ENCODE results near the gene CCP110. TPM values are rescaled to one million over a fixed set of nuclear protein-coding genes. Genes with fewer than 3 reads are reported as not detected.

CCP110 gene
- total RNA-seq, 4 donors from 2014 or later, result 5.1 to 52.7 (median 24.5) TPM

DNA sequence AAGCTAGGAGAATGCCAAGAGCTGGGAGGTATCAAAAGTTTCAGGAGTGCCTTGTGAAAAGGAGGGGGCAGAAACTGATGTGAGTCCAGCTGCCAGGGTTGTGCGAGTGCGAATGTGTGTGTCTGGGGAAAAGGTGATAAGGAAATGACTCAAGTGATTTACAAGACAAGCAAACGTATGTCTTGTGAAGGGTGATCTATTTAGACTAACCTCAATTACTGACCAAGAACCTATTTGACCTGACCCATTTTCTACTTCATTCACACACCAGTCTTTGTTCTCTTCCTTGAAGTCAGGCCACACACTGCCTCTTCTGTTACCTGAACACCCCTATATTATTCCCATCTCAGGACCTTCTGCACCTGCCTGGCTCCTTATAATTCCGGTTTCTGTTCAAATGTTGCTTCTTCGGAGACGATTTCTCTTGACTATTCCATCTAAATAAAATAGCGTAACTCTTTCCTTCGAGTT is 2.8 kb upstream of the CCP110 start:
- intact Hi-C loops (cut with DNase I; ENCODE audit: low total_unique reads), result no loop called here
- peaks cover 0 to 3% of the 10 kb centered on the region in 2 donors for H3K4me1 ChIP-seq
- H3K27me3 ChIP-seq, result no peaks in the 10 kb centered on the region
- no peak for DNase-seq
- TF ChIP-seq, protein P1, sequence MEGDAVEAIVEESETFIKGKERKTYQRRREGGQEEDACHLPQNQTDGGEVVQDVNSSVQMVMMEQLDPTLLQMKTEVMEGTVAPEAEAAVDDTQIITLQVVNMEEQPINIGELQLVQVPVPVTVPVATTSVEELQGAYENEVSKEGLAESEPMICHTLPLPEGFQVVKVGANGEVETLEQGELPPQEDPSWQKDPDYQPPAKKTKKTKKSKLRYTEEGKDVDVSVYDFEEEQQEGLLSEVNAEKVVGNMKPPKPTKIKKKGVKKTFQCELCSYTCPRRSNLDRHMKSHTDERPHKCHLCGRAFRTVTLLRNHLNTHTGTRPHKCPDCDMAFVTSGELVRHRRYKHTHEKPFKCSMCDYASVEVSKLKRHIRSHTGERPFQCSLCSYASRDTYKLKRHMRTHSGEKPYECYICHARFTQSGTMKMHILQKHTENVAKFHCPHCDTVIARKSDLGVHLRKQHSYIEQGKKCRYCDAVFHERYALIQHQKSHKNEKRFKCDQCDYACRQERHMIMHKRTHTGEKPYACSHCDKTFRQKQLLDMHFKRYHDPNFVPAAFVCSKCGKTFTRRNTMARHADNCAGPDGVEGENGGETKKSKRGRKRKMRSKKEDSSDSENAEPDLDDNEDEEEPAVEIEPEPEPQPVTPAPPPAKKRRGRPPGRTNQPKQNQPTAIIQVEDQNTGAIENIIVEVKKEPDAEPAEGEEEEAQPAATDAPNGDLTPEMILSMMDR (IDR thresholded peaks at IDR 0.05), result no peak
- TF ChIP-seq POLR2A (IDR thresholded peaks at IDR 0.05), result no peak
- H3K4me3 ChIP-seq, result peak overlapping the region; percentile 90 to 93
- no peaks in the 10 kb centered on the region for H3K36me3 ChIP-seq
- H3K9me3 ChIP-seq, result no peaks in the 10 kb centered on the region
- H3K27ac ChIP-seq, result peak overlapping the region; percentile 83 to 95

DNA sequence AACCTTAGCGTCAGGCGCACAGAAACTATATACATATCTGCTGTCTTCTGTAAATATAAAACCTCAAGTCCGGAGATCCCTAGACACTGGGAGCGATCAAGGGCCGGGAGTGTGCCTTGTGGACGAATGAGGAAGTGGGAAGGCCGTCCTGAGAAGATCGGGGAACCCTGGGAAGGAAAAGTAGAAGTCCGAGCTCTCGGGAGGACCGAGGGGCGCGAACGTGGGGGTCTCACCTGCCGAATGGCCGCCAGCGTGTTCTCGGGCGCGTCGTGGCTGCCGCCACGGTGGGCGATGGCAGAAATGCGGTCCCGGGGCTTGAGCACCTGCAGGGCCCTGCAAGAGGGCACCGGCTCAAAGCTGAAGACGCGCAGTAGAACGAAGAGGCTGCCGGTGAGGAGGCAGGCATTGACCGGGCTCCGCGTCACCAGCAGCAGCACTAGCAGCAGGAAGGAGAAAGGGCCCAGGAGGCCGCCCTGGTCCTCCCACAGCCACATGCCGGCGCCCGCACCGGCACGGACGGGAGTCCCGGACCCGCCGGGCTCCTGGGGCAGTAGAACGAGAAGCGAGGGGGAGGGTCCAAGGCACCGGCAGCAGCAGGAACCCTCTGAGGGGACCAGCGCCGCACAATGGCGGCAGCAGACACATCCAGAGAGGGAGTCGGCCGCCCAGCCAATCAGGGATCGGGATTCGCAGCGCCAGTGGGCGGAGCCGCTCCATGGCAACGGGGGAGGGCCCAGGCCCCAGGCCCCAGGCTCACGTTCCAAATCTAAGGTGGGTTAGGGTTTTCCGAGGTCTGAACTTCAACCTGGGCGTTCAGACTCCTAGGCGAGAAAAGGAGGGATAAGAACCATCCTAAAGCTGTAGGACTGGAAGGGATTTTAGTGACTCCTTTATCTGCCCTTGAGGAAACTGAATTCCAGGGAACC is 2.0 kb upstream of the CCP110 start, which contains the start of gene GDE1:
TSS of gene GDE1 (minus strand) at position 628 of the 926 bp plus-strand sequence. CDS start at position 494, 134 bp downstream.
- TF ChIP-seq POLR2A (IDR thresholded peaks at IDR 0.05), result peak; percentile 90 to 93
- TF ChIP-seq, protein P1 (IDR thresholded peaks at IDR 0.05), result peak; percentile 29 to 36 (median 31)
- peaks cover 0 to 3% of the 10 kb centered on the region in 2 donors for H3K4me1 ChIP-seq
- intact Hi-C loops (cut with DNase I; ENCODE audit: low total_unique reads), result no loop called here
- peak within 1 kb of the TSS; percentile 83 to 95 for H3K27ac ChIP-seq
- no peaks in the 10 kb centered on the region for H3K27me3 ChIP-seq
- no peaks in the 10 kb centered on the region for H3K36me3 ChIP-seq
- peak; percentile 95 for DNase-seq
- peak within 1 kb of the TSS; percentile 90 to 93 for H3K4me3 ChIP-seq
- H3K9me3 ChIP-seq, result no peaks in the 10 kb centered on the region

DNA sequence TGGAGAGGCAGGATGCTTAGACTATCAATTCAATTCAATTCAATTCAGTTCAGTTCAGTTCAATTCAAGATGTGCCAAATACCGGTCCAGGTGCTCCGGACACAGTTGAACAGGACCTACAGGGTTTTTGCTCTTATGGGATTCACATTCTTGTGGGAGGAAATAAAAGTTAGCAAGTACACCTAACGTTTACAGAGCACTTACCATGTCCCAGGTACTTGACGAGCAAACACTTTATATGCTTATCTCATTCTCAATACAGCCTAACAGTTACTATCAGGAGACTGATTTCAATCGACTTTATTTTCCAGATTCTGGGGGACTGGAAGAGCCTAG is 1.4 kb upstream of the CCP110 start:
- no peaks in the 10 kb centered on the region for H3K9me3 ChIP-seq
- TF ChIP-seq, protein P1 (IDR thresholded peaks at IDR 0.05), result no peak
- no peak for TF ChIP-seq POLR2A (IDR thresholded peaks at IDR 0.05)
- H3K4me3 ChIP-seq, result peak overlapping the region in 1 of 2 donors; percentile 90
- peak overlapping the region; percentile 83 to 95 for H3K27ac ChIP-seq
- H3K36me3 ChIP-seq, result no peaks in the 10 kb centered on the region
- DNase-seq, result no peak
- H3K4me1 ChIP-seq, result peaks cover 0 to 3% of the 10 kb centered on the region in 2 donors
- H3K27me3 ChIP-seq, result no peaks in the 10 kb centered on the region
- intact Hi-C loops (cut with DNase I; ENCODE audit: low total_unique reads), result no loop called here

DNA sequence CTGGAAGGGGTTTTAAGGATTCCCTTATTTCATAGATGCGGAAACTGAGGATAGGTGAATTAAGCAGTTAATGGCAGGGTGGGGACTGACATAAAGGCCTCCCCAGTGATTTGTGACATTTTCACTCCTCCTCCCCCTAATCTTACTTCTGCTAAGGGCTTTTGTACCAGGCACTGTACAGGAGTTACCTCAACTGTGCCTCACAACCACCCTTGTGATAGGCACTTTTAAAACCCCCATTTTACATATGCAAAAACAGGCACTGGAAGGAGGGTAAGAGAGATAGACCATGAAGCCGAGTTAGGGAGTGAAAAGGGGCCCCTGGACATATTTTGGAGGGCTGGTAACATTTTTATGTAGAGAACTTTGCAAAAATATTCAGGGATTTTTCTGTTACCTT is 982 bp upstream of the CCP110 start:
- no peak for DNase-seq
- H3K9me3 ChIP-seq, result no peaks in the 10 kb centered on the region
- TF ChIP-seq, protein P1 (IDR thresholded peaks at IDR 0.05), result no peak
- TF ChIP-seq POLR2A (IDR thresholded peaks at IDR 0.05), result no peak
- no peaks in the 10 kb centered on the region for H3K36me3 ChIP-seq
- no peak overlapping the region for H3K4me3 ChIP-seq
- intact Hi-C loops (cut with DNase I; ENCODE audit: low total_unique reads), result no loop called here
- no peaks in the 10 kb centered on the region for H3K27me3 ChIP-seq
- H3K27ac ChIP-seq, result no peak overlapping the region
- H3K4me1 ChIP-seq, result peaks cover 0 to 3% of the 10 kb centered on the region in 2 donors

DNA sequence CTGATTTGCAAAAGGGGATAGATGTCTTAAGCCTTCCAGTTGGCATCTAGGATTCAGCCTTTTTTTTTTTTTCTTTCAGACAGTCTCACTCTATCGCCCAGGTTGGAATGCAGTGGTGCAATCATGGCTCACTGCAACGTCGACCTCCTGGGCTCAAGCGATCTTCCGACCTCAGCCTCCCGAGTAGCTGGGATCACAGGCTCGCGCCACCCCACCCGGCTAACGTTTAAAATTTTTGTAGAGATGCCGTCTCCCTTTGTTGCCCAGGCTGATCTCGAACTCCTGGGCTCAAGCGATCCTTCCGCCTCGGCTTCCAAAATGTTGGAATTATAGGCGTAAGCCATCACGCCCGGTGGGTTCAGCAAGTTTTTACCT is 571 bp upstream of the CCP110 start:
- Histone ChIP-seq H3K9me3 (no peaks in the 10 kb centered on the region), H3K4me3 (peak overlapping the region in 1 of 2 donors; percentile 88), H3K4me1 (peaks cover 0 to 3% of the 10 kb centered on the region in 2 donors), H3K27ac (peak overlapping the region in 1 of 2 donors; percentile 10), H3K36me3 (no peaks in the 10 kb centered on the region), H3K27me3 (no peaks in the 10 kb centered on the region)
- intact Hi-C loops (cut with DNase I; ENCODE audit: low total_unique reads), result no loop called here
- TF ChIP-seq, protein P1 (IDR thresholded peaks at IDR 0.05), result no peak
- no peak for TF ChIP-seq POLR2A (IDR thresholded peaks at IDR 0.05)
- peak; percentile 23 to 27 for DNase-seq
